HepG2 (cell line): Measurements from ENCODE around the gene PEAK1. TPM values are rescaled to one million over a fixed set of nuclear protein-coding genes. Genes with fewer than 3 reads are reported as not detected.

Experiments
- ATAC-seq: fragments of 200-7000 bp; cut with Tn5 transposase; 3 replicates; pipeline ENCODE4 v1.9.1; 2020; ENCODE audit warnings: mild to moderate bottlenecking, moderate library complexity
- BruUV-seq: library from RNA; stranded (reverse); fragments of 400-500 nt; replicated peaks from 2 replicates; lab custom pipeline; 2021; lab: Mats Ljungman, UMichigan
- CTCF ChIA-PET: fragments of 300-600 bp; formaldehyde crosslinking; extraction: SDS; loops from one replicate; lab custom pipeline; 2021; ENCODE audit warnings: low total read pairs, inconsistent platforms, low intra/inter-chr PET ratio; lab: Yijun Ruan, JAX
- POLR2A ChIA-PET: fragments of 350-600 bp; sonication (Branson Sonifier 250); formaldehyde crosslinking; loops from one replicate; lab custom pipeline; 2020; ENCODE audit warnings: antibody characterized with exemption, inconsistent platforms; lab: Yijun Ruan, JAX
- DNase-seq: peaks from one replicate; pipeline ENCODE4 v3.0.0-alpha.2; 2015; ENCODE audit warnings: low spot score
- FAIRE-seq: peaks from 3 replicates; lab custom pipeline; 2011; peaks lifted over from hg19 to GRCh38; lab: Jason Lieb, UNC
- H2AFZ ChIP-seq: one replicate; pipeline ENCODE4 v1.6.1; 2011; ENCODE audit warnings: low read length, inconsistent platforms
- H3K27ac ChIP-seq: fragments of 300-600 bp; 3 replicates; pipeline ENCODE4 v1.8.0; 2011; ENCODE audit warnings: mixed run types, mild to moderate bottlenecking, mixed read lengths, low read length, inconsistent platforms; ENCODE audit not compliant: insufficient read depth; ENCODE audit errors: extremely low read length
- H3K27me3 ChIP-seq, 2 experiments: fragments of 200-600 bp in 1 of 2; 2 replicates in 1 of 2; 3 replicates in 1 of 2; pipeline versions ENCODE4 v1.6.0 to v1.8.0; 2011; ENCODE audit warnings: low read length in 2 of 2, mild to moderate bottlenecking in 2 of 2, moderate library complexity in 2 of 2, inconsistent platforms in 1 of 2; ENCODE audit not compliant: insufficient read depth in 2 of 2, control insufficient read depth in 1 of 2
- H3K36me3 ChIP-seq, 2 experiments: fragments of 200-600 bp in 1 of 2; replicated peaks in 1 of 2; 2 replicates in 1 of 2; 3 replicates in 1 of 2; pipeline versions ENCODE4 v1.5.1 to v1.8.0; 2011; ENCODE audit warnings: low read length in 2 of 2, inconsistent platforms in 1 of 2; ENCODE audit not compliant: insufficient read depth in 2 of 2, control insufficient read depth in 1 of 2
- H3K4me1 ChIP-seq: 2 replicates; pipeline ENCODE4 v1.5.1; 2012; ENCODE audit warnings: low read length, inconsistent platforms; ENCODE audit not compliant: insufficient read depth
- H3K4me2 ChIP-seq: 2 replicates; pipeline ENCODE4 v1.6.0; 2011; ENCODE audit warnings: low read depth, low read length, inconsistent platforms
- H3K4me3 ChIP-seq, 3 experiments: fragments of 200-600 bp in 1 of 3; sonication (generic), shearing (Covaris generic) in 1 of 3; replicated peaks in 1 of 3; 2 replicates each; pipeline ENCODE4 v1.5.1; 2011 to 2016; ENCODE audit warnings: low read length in 3 of 3, inconsistent platforms in 2 of 3, low read depth in 2 of 3, mild to moderate bottlenecking in 2 of 3, control low read depth in 1 of 3, mixed read lengths in 1 of 3; ENCODE audit not compliant: insufficient read depth in 1 of 3
- H3K79me2 ChIP-seq: one replicate; pipeline ENCODE4 v1.6.1; 2011; ENCODE audit warnings: low read length, inconsistent platforms; ENCODE audit not compliant: insufficient read depth
- H3K9ac ChIP-seq: 2 replicates; pipeline ENCODE4 v1.6.0; 2011; ENCODE audit warnings: mild to moderate bottlenecking, low read depth, low read length, inconsistent platforms; ENCODE audit not compliant: insufficient read depth
- H3K9me3 ChIP-seq: 2 replicates; pipeline ENCODE4 v1.5.1; 2012; ENCODE audit warnings: mild to moderate bottlenecking, low read length
- H4K20me1 ChIP-seq: 2 replicates; pipeline ENCODE4 v1.6.0; 2011; ENCODE audit warnings: inconsistent platforms, mild to moderate bottlenecking, low read length, moderate library complexity; ENCODE audit not compliant: insufficient read depth
- ATF2 ChIP-seq: sonication (generic); formaldehyde crosslinking; IDR thresholded peaks from 2 replicates; pipeline ENCODE4 v1.4.0; 2020; ENCODE audit warnings: missing genetic modification reagents
- FOSL2 ChIP-seq: sonication (generic); formaldehyde crosslinking; IDR thresholded peaks from 2 replicates; pipeline ENCODE4 v1.4.0; 2020; ENCODE audit warnings: missing genetic modification reagents
- HNRNPK ChIP-seq: fragments of 200-400 bp; formaldehyde crosslinking; IDR thresholded peaks from 2 replicates; pipeline ENCODE4 v1.6.1; 2018; ENCODE audit warnings: low read length, low read depth, moderate library complexity, mild to moderate bottlenecking; ENCODE audit not compliant: poor library complexity, severe bottlenecking
- NFYC ChIP-seq: IDR thresholded peaks from 2 replicates; pipeline ENCODE4 v1.6.1; 2016; ENCODE audit warnings: missing genetic modification reagents, missing compliant biosample characterization
- RARA ChIP-seq: IDR thresholded peaks from 2 replicates; pipeline ENCODE4 v1.6.1; 2016; ENCODE audit warnings: missing genetic modification reagents, missing compliant biosample characterization
- TIGD3 ChIP-seq: sonication (generic); formaldehyde crosslinking; IDR thresholded peaks from 2 replicates; pipeline ENCODE4 v1.5.1; 2020; ENCODE audit warnings: mild to moderate bottlenecking, missing genetic modification reagents, borderline replicate concordance
- ZBTB21 ChIP-seq: sonication (generic); formaldehyde crosslinking; IDR thresholded peaks from 2 replicates; pipeline ENCODE4 v1.4.0; 2020; ENCODE audit warnings: missing genetic modification reagents
- ZNF264 ChIP-seq: sonication (generic); formaldehyde crosslinking; IDR thresholded peaks from 2 replicates; pipeline ENCODE4 v1.4.0; 2020; ENCODE audit warnings: missing genetic modification reagents
- ZNF333 ChIP-seq: sonication (generic); formaldehyde crosslinking; IDR thresholded peaks from 2 replicates; pipeline ENCODE4 v1.4.0; 2020; ENCODE audit warnings: mild to moderate bottlenecking, missing genetic modification reagents, borderline replicate concordance
- ZNF337 ChIP-seq: sonication (generic); formaldehyde crosslinking; IDR thresholded peaks from 2 replicates; pipeline ENCODE4 v1.5.1; 2020; ENCODE audit warnings: missing genetic modification reagents, low read depth, mild to moderate bottlenecking, borderline replicate concordance
- ZNF33A ChIP-seq: sonication (generic); formaldehyde crosslinking; IDR thresholded peaks from 2 replicates; pipeline ENCODE4 v1.5.1; 2020; ENCODE audit warnings: missing genetic modification reagents, mild to moderate bottlenecking, moderate library complexity, borderline replicate concordance
- ZNF451 ChIP-seq: sonication (generic); formaldehyde crosslinking; IDR thresholded peaks from 2 replicates; pipeline ENCODE4 v1.5.0; 2020; ENCODE audit warnings: mild to moderate bottlenecking, missing genetic modification reagents
- ZNF501 ChIP-seq: sonication (generic); formaldehyde crosslinking; IDR thresholded peaks from 2 replicates; pipeline ENCODE4 v1.5.1; 2020; ENCODE audit warnings: mild to moderate bottlenecking, moderate library complexity, missing genetic modification reagents
- ZNF7 ChIP-seq: IDR thresholded peaks from 2 replicates; pipeline ENCODE4 v1.6.1; 2016; ENCODE audit warnings: missing biosample characterization, missing genetic modification reagents
- ZNF773 ChIP-seq: sonication (generic); formaldehyde crosslinking; IDR thresholded peaks from 2 replicates; pipeline ENCODE4 v1.4.0; 2020; ENCODE audit warnings: missing genetic modification reagents, borderline replicate concordance
- ZNF777 ChIP-seq: sonication (generic); formaldehyde crosslinking; IDR thresholded peaks from 2 replicates; pipeline ENCODE4 v1.4.0; 2020; ENCODE audit warnings: missing genetic modification reagents
- ZNF788 ChIP-seq: sonication (generic); formaldehyde crosslinking; IDR thresholded peaks from 2 replicates; pipeline ENCODE4 v1.5.0; 2020; ENCODE audit warnings: mild to moderate bottlenecking, missing genetic modification reagents, borderline replicate concordance
- WGBS: methylation state at CpG from one replicate; pipeline ENCODE4 v1.1.6; 2017; ENCODE audit warnings: low lambda C conversion rate; 5-methylcytosine and 5-hydroxymethylcytosine counted together
- in situ Hi-C: cut with HindIII; loops from 2 replicates; pipeline ENCODE4 v1.10.0; 2017; ENCODE audit warnings: low pct_unique_long_range_greater_than_20kb; ENCODE audit not compliant: extremely low pct_ligation_motif_present
- intact Hi-C: fragments of 100-400 bp; cut with micrococcal nuclease; formaldehyde crosslinking; loops from one replicate; pipeline ENCODE4 v1.10.0; 2022; ENCODE audit not compliant: unreplicated experiment
- polyA plus RNA-seq, 8 experiments: library from polyadenylated mRNA; depleted of rRNA in 3 of 8; stranded (reverse) in 7 of 8; unstranded in 1 of 8; fragments of >200 nt; fragmentation: Illumina TruSeq in 4 of 8; extraction: Trizol in 4 of 8; gene quantifications; 2 replicates each; pipeline versions ENCODE4 v1.2.1 to v1.2.3, GENCODE V29; 2011 to 2016; ENCODE audit warnings: low read depth in 4 of 8, missing spikeins in 1 of 8, mixed read lengths in 1 of 8; ENCODE audit not compliant: insufficient read depth in 1 of 8
- total RNA-seq, 5 experiments: library from RNA; depleted of rRNA; stranded (reverse); fragments of >200 nt; fragmentation: Illumina TruSeq; extraction: Trizol; gene quantifications; 2 replicates each; pipeline ENCODE4 v1.2.3, GENCODE V29; 2016; ENCODE audit warnings: low read depth in 1 of 5
- TF ChIP-seq, protein P1 (sequence below): sonication (generic); formaldehyde crosslinking; IDR thresholded peaks from 2 replicates; pipeline ENCODE4 v1.9.0; 2021; ENCODE audit warnings: mild to moderate bottlenecking, missing genetic modification reagents

The PEAK1 gene
- total and polyA plus RNA-seq, 2 of the 13 experiments (the other 11 are each of a cell fraction or from before 2014, with no cell fraction given), result 6.0 to 6.6 TPM

GRCh38 chr15:77336006-77336405 lies 83.9 kb downstream of the PEAK1 start:
- H3K4me1 ChIP-seq, result no peaks in the 10 kb centered on the region
- BruUV-seq, result no TSS peak
- ATAC-seq (no peak), DNase-seq (no peak), FAIRE-seq (no peak)
- H4K20me1 ChIP-seq, result no peaks in the 10 kb centered on the region
- intact Hi-C loops, result no loop called here
- no peaks in the 10 kb centered on the region for H3K79me2 ChIP-seq
- TF ChIP-seq ZNF788 (no peak), ZNF264 (CRISPR knock-in tag) (no peak), ZNF333 (CRISPR knock-in tag) (no peak), ZNF451 (no peak), RARA (CRISPR knock-in tag) (no peak), ZNF773 (CRISPR knock-in tag) (no peak), NFYC (CRISPR knock-in tag) (no peak), HNRNPK (no peak), ZNF7 (no peak), ATF2 (CRISPR knock-in tag) (no peak), ZNF337 (no peak), FOSL2 (CRISPR knock-in tag) (no peak), ZNF777 (CRISPR knock-in tag) (no peak), ZNF33A (CRISPR knock-in tag) (no peak), ZNF501 (CRISPR knock-in tag) (no peak), ZBTB21 (CRISPR knock-in tag) (no peak), TIGD3 (CRISPR knock-in tag) (no peak)
- TF ChIP-seq, protein P1, sequence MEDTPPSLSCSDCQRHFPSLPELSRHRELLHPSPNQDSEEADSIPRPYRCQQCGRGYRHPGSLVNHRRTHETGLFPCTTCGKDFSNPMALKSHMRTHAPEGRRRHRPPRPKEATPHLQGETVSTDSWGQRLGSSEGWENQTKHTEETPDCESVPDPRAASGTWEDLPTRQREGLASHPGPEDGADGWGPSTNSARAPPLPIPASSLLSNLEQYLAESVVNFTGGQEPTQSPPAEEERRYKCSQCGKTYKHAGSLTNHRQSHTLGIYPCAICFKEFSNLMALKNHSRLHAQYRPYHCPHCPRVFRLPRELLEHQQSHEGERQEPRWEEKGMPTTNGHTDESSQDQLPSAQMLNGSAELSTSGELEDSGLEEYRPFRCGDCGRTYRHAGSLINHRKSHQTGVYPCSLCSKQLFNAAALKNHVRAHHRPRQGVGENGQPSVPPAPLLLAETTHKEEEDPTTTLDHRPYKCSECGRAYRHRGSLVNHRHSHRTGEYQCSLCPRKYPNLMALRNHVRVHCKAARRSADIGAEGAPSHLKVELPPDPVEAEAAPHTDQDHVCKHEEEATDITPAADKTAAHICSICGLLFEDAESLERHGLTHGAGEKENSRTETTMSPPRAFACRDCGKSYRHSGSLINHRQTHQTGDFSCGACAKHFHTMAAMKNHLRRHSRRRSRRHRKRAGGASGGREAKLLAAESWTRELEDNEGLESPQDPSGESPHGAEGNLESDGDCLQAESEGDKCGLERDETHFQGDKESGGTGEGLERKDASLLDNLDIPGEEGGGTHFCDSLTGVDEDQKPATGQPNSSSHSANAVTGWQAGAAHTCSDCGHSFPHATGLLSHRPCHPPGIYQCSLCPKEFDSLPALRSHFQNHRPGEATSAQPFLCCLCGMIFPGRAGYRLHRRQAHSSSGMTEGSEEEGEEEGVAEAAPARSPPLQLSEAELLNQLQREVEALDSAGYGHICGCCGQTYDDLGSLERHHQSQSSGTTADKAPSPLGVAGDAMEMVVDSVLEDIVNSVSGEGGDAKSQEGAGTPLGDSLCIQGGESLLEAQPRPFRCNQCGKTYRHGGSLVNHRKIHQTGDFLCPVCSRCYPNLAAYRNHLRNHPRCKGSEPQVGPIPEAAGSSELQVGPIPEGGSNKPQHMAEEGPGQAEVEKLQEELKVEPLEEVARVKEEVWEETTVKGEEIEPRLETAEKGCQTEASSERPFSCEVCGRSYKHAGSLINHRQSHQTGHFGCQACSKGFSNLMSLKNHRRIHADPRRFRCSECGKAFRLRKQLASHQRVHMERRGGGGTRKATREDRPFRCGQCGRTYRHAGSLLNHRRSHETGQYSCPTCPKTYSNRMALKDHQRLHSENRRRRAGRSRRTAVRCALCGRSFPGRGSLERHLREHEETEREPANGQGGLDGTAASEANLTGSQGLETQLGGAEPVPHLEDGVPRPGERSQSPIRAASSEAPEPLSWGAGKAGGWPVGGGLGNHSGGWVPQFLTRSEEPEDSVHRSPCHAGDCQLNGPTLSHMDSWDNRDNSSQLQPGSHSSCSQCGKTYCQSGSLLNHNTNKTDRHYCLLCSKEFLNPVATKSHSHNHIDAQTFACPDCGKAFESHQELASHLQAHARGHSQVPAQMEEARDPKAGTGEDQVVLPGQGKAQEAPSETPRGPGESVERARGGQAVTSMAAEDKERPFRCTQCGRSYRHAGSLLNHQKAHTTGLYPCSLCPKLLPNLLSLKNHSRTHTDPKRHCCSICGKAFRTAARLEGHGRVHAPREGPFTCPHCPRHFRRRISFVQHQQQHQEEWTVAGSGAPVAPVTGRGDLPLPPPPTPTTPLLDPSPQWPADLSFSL (CRISPR knock-in tag), result no peak
- POLR2A ChIA-PET, result no interaction called here
- H2AFZ ChIP-seq, result no peak overlapping the region
- H3K27ac ChIP-seq, result no peak overlapping the region
- H3K4me2 ChIP-seq, result no peak overlapping the region
- no peaks in the 10 kb centered on the region for H3K9me3 ChIP-seq
- no peaks in the 10 kb centered on the region for H3K27me3 ChIP-seq
- in situ Hi-C loops, result no loop called here
- no peak overlapping the region for H3K4me3 ChIP-seq
- WGBS, result 93% methylated on average over 2 of the region's 2 CpGs
- no peaks in the 10 kb centered on the region for H3K36me3 ChIP-seq
- no peak overlapping the region for H3K9ac ChIP-seq
- CTCF ChIA-PET, result no interaction called here
